SK-N-SH (cell line): ENCODE measurements around the gene NKAPL. TPM values are rescaled to one million over a fixed set of nuclear protein-coding genes. Genes with fewer than 3 reads are reported as not detected.

Experiments
- CTCF ChIA-PET: fragments of 300-600, 350-600 bp; formaldehyde crosslinking; extraction: SDS; loops from one replicate; lab custom pipeline; 2021; lab: Yijun Ruan, JAX
- POLR2A ChIA-PET: fragments of 350-600 bp; sonication (Branson Sonifier 250); formaldehyde crosslinking; extraction: SDS; loops from one replicate; lab custom pipeline; 2020; ENCODE audit warnings: antibody characterized with exemption, inconsistent platforms; lab: Yijun Ruan, JAX
- DNase-seq: peaks from one replicate; pipeline ENCODE4 v3.0.0; 2012
- H2AFZ ChIP-seq: fragments of 200-600 bp; sonication (generic); 2 replicates; pipeline ENCODE4 v1.8.1; 2016; ENCODE audit warnings: antibody characterized with exemption, mild to moderate bottlenecking, low read depth
- H3F3A ChIP-seq: fragments of 200-600 bp; sonication (generic); replicated peaks from 2 replicates; pipeline ENCODE3; 2016; ENCODE audit warnings: antibody characterized with exemption, mild to moderate bottlenecking; ENCODE audit not compliant: insufficient read depth
- H3K27ac ChIP-seq, 2 experiments: fragments of 200-500 bp in 1 of 2; fragments of 200-600 bp in 1 of 2; sonication (Bioruptor generic) in 1 of 2; sonication (generic), shearing (Covaris generic) in 1 of 2; 2 replicates each; pipeline versions ENCODE4 v1.5.1 to v1.6.1; 2014 to 2016; ENCODE audit warnings: low read depth in 2 of 2, inconsistent platforms in 1 of 2, low read length in 1 of 2, mild to moderate bottlenecking in 1 of 2, mixed read lengths in 1 of 2
- H3K27me3 ChIP-seq: fragments of 200-600 bp; sonication (generic), shearing (Covaris generic); 2 replicates; pipeline ENCODE4 v1.6.1; 2016; ENCODE audit warnings: mixed run types; ENCODE audit not compliant: insufficient read depth
- H3K36me3 ChIP-seq, 2 experiments: fragments of 200-500 bp in 1 of 2; fragments of 200-600 bp in 1 of 2; sonication (Bioruptor generic) in 1 of 2; sonication (generic) in 1 of 2; replicated peaks in 1 of 2; 2 replicates each; pipeline versions ENCODE3 to v1.5.1; 2014 to 2016; ENCODE audit warnings: low read length in 1 of 2, mild to moderate bottlenecking in 1 of 2; ENCODE audit not compliant: insufficient read depth in 2 of 2, control insufficient read depth in 1 of 2
- H3K4me1 ChIP-seq, 2 experiments: fragments of 200-500 bp in 1 of 2; fragments of 200-600 bp in 1 of 2; sonication (Bioruptor generic) in 1 of 2; sonication (generic), shearing (Covaris generic) in 1 of 2; 2 replicates each; pipeline versions ENCODE4 v1.5.1 to v1.6.1; 2014 to 2016; ENCODE audit warnings: low read depth in 1 of 2, low read length in 1 of 2, mixed run types in 1 of 2; ENCODE audit not compliant: insufficient read depth in 2 of 2, control insufficient read depth in 1 of 2
- H3K4me2 ChIP-seq: fragments of 200-600 bp; sonication (generic), shearing (Covaris generic); 2 replicates; pipeline ENCODE4 v1.6.1; 2017; ENCODE audit warnings: mixed run types
- H3K4me3 ChIP-seq, 2 experiments: fragments of 200-500 bp in 1 of 2; fragments of 200-600 bp in 1 of 2; sonication (Bioruptor generic) in 1 of 2; sonication (generic), shearing (Covaris generic) in 1 of 2; 2 replicates each; pipeline versions ENCODE4 v1.5.1 to v1.8.1; 2014 to 2016; ENCODE audit warnings: low read depth in 2 of 2, inconsistent platforms in 1 of 2, low read length in 1 of 2, mild to moderate bottlenecking in 1 of 2, mixed read lengths in 1 of 2, moderate library complexity in 1 of 2
- H3K79me2 ChIP-seq: fragments of 200-600 bp; sonication (generic); 2 replicates; pipeline ENCODE4 v1.8.1; 2017; ENCODE audit warnings: mild to moderate bottlenecking; ENCODE audit not compliant: insufficient read depth
- H3K9ac ChIP-seq: fragments of 200-600 bp; sonication (generic); 2 replicates; pipeline ENCODE4 v1.6.1; 2017; ENCODE audit warnings: mixed run types
- H3K9me2 ChIP-seq: fragments of 200-600 bp; sonication (generic); 2 replicates; pipeline ENCODE4 v1.6.1; 2017; ENCODE audit warnings: mixed run types
- H3K9me3 ChIP-seq: fragments of 200-600 bp; sonication (generic); 2 replicates; pipeline ENCODE4 v1.6.1; 2017; ENCODE audit warnings: mixed run types, mild to moderate bottlenecking, moderate library complexity
- H4K20me1 ChIP-seq: fragments of 200-600 bp; sonication (generic); 2 replicates; pipeline ENCODE4 v1.6.1; 2017; ENCODE audit warnings: mild to moderate bottlenecking, mixed run types; ENCODE audit not compliant: insufficient read depth
- CHD2 ChIP-seq: fragments of 150-350 bp; IDR thresholded peaks from 2 replicates; pipeline ENCODE4 v1.6.1; 2018; ENCODE audit warnings: low read length; ENCODE audit not compliant: partially characterized antibody
- EP300 ChIP-seq, 2 experiments: IDR thresholded peaks; 2 replicates each; pipeline versions ENCODE4 v1.4.0 to v1.6.1; 2012; ENCODE audit warnings: borderline replicate concordance in 1 of 2, low read depth in 1 of 2, low read length in 1 of 2
- FOSL2 ChIP-seq: IDR thresholded peaks from 2 replicates; pipeline ENCODE4 v1.4.0; 2012; ENCODE audit warnings: low read depth, mild to moderate bottlenecking, moderate library complexity, borderline replicate concordance
- FOXJ3 ChIP-seq: sonication (generic); formaldehyde crosslinking; IDR thresholded peaks from 2 replicates; pipeline ENCODE4 v1.5.1; 2020; ENCODE audit warnings: mild to moderate bottlenecking, missing genetic modification reagents
- FOXM1 ChIP-seq: IDR thresholded peaks from 2 replicates; pipeline ENCODE4 v1.4.0; 2012; ENCODE audit warnings: low read depth, mild to moderate bottlenecking
- GABPA ChIP-seq: IDR thresholded peaks from 2 replicates; pipeline ENCODE4 v1.4.0; 2012; ENCODE audit warnings: low read depth, mild to moderate bottlenecking
- JUND ChIP-seq: IDR thresholded peaks from 2 replicates; pipeline ENCODE4 v1.4.0; 2012
- MEF2A ChIP-seq: IDR thresholded peaks from 2 replicates; pipeline ENCODE4 v1.4.0; 2012; ENCODE audit warnings: low read depth, borderline replicate concordance
- NFIC ChIP-seq: IDR thresholded peaks from 2 replicates; pipeline ENCODE4 v1.4.0; 2012; ENCODE audit warnings: borderline replicate concordance
- NRF1 ChIP-seq: IDR thresholded peaks from 2 replicates; pipeline ENCODE4 v1.6.1; 2012; ENCODE audit warnings: low read depth, mild to moderate bottlenecking, low read length
- POLR2AphosphoS5 ChIP-seq: IDR thresholded peaks from 2 replicates; pipeline ENCODE4 v1.6.1; 2012; ENCODE audit warnings: low read depth, low read length
- RFX5 ChIP-seq: IDR thresholded peaks from 2 replicates; pipeline ENCODE4 v1.6.1; 2012; ENCODE audit warnings: mild to moderate bottlenecking, improper control_type of control experiment, low read length
- SMC3 ChIP-seq: IDR thresholded peaks from 2 replicates; pipeline ENCODE4 v1.6.1; 2012; ENCODE audit warnings: low read depth, low read length, improper control_type of control experiment
- TAF1 ChIP-seq: IDR thresholded peaks from 2 replicates; pipeline ENCODE4 v1.6.1; 2012; ENCODE audit warnings: low read depth, mild to moderate bottlenecking, low read length, moderate library complexity, borderline replicate concordance
- TCF12 ChIP-seq: IDR thresholded peaks from 2 replicates; pipeline ENCODE4 v1.4.0; 2012
- TEAD4 ChIP-seq: IDR thresholded peaks from 2 replicates; pipeline ENCODE4 v1.4.0; 2012; ENCODE audit warnings: mild to moderate bottlenecking, borderline replicate concordance; ENCODE audit not compliant: insufficient read depth
- WGBS: methylation state at CpG from one replicate; pipeline ENCODE4 v1.1.6; 2017; ENCODE audit warnings: low lambda C conversion rate; 5-methylcytosine and 5-hydroxymethylcytosine counted together
- polyA plus RNA-seq, 3 experiments: library from polyadenylated mRNA; depleted of rRNA; stranded (reverse); fragments of >200 nt; gene quantifications; 2 replicates each; pipeline ENCODE4 v1.2.3, GENCODE V29; 2012
- TF ChIP-seq, protein P1 (sequence below): fragments of 150-350 bp; IDR thresholded peaks from 2 replicates; pipeline ENCODE4 v1.6.1; 2017; ENCODE audit warnings: antibody characterized with exemption, low read length, low read depth, borderline replicate concordance
- TF ChIP-seq, protein P2 (sequence below): fragments of 150-350 bp; IDR thresholded peaks from 2 replicates; pipeline ENCODE4 v1.6.1; 2016; ENCODE audit warnings: mild to moderate bottlenecking, low read depth, low read length
- TF ChIP-seq, protein P3 (sequence below): fragments of 200-600 bp; sonication (generic); IDR thresholded peaks from 2 replicates; pipeline ENCODE4 v1.6.1; 2017; ENCODE audit warnings: antibody characterized with exemption, mild to moderate bottlenecking, moderate library complexity

The NKAPL gene
- polyA plus RNA-seq, 1 of the 3 experiments (the other 2 are of a cell fraction) = not detected

- Histone ChIP-seq H3K9ac (no peak overlapping the region), H3K79me2 (no peaks in the 10 kb centered on the region), H3F3A (no peaks in the 10 kb centered on the region), H3K9me2 (no peaks in the 10 kb centered on the region), H3K36me3 (peaks cover 45% of the 10 kb centered on the region in 2 experiments), H3K27me3 (no peaks in the 10 kb centered on the region), H3K27ac (no peak overlapping the region), H3K4me1 (no peaks in the 10 kb centered on the region), H4K20me1 (no peaks in the 10 kb centered on the region), H3K4me3 (no peak overlapping the region)
- CTCF ChIA-PET = interaction anchor here (1.4 kb wide), 1 partner anchor 16 kb away, joined by 3 read pairs; no protein-coding TSS in a partner anchor
- WGBS = 80% methylated on average over 3 of the region's 3 CpGs
- POLR2A ChIA-PET = no interaction called here
- TF ChIP-seq, protein P1, sequence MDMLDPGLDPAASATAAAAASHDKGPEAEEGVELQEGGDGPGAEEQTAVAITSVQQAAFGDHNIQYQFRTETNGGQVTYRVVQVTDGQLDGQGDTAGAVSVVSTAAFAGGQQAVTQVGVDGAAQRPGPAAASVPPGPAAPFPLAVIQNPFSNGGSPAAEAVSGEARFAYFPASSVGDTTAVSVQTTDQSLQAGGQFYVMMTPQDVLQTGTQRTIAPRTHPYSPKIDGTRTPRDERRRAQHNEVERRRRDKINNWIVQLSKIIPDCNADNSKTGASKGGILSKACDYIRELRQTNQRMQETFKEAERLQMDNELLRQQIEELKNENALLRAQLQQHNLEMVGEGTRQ = no peak
- TF ChIP-seq TEAD4 = no peak
- TF ChIP-seq, protein P2, sequence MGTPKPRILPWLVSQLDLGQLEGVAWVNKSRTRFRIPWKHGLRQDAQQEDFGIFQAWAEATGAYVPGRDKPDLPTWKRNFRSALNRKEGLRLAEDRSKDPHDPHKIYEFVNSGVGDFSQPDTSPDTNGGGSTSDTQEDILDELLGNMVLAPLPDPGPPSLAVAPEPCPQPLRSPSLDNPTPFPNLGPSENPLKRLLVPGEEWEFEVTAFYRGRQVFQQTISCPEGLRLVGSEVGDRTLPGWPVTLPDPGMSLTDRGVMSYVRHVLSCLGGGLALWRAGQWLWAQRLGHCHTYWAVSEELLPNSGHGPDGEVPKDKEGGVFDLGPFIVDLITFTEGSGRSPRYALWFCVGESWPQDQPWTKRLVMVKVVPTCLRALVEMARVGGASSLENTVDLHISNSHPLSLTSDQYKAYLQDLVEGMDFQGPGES = no peak
- TF ChIP-seq FOXM1 = no peak
- TF ChIP-seq GABPA = no peak
- no peak for TF ChIP-seq RFX5
- TF ChIP-seq SMC3 = no peak
- no peak for TF ChIP-seq TAF1
- TF ChIP-seq CHD2 = no peak
- TF ChIP-seq FOXJ3 (CRISPR knock-in tag) = no peak
- TF ChIP-seq, all 33 proteins: peak for 0
- Histone ChIP-seq H2AFZ (no peak overlapping the region), H3K4me2 (no peak overlapping the region), H3K9me3 (no peaks in the 10 kb centered on the region)
- no peak for DNase-seq
Measured at GRCh38 chr6:28235912-28236452, 23.1 kb upstream of the NKAPL start.

DNA sequence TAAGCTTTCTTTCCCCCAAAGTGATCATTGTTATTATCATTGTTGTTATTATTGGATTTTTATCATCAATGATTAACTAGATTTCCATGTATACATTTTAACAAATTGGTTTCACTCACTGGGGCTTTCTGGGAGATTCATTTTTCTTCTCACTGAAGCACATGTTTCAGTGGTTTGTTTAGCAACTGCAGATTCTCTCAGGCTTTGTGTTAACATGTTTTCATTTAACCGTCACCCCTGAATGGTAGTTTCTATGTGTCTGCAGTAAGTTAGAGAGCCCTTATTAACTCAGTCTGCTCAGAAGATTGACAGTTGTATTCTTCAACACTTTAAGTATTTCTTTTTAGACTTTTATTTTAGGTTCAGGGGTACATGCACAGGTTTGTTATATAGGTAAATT is 19.5 kb upstream of the NKAPL start:
- CTCF ChIA-PET = no interaction called here
- no peak for DNase-seq
- Histone ChIP-seq H3K4me2 (no peak overlapping the region), H3K36me3 (peaks cover 25 to 37% of the 10 kb centered on the region in 2 experiments), H3K9me3 (no peaks in the 10 kb centered on the region), H3K79me2 (no peaks in the 10 kb centered on the region), H3K27ac (no peak overlapping the region), H4K20me1 (no peaks in the 10 kb centered on the region), H3K9me2 (no peaks in the 10 kb centered on the region), H3K4me3 (no peak overlapping the region), H3K27me3 (no peaks in the 10 kb centered on the region), H3K9ac (no peak overlapping the region), H3F3A (peaks cover 7% of the 10 kb centered on the region), H3K4me1 (no peaks in the 10 kb centered on the region), H2AFZ (no peak overlapping the region)
- POLR2A ChIA-PET = no interaction called here
- TF ChIP-seq TCF12 (no peak), NRF1 (no peak), FOSL2 (no peak), MEF2A (no peak), GABPA (no peak), JUND (no peak), NFIC (no peak), FOXJ3 (CRISPR knock-in tag) (no peak), TEAD4 (no peak), POLR2AphosphoS5 (no peak), EP300 (IDR thresholded peaks at IDR 0.05; ENCODE audit: borderline replicate concordance in 1 of 2, low read depth in 1 of 2, low read length in 1 of 2) (no peak), SMC3 (no peak)
- TF ChIP-seq, protein P3, sequence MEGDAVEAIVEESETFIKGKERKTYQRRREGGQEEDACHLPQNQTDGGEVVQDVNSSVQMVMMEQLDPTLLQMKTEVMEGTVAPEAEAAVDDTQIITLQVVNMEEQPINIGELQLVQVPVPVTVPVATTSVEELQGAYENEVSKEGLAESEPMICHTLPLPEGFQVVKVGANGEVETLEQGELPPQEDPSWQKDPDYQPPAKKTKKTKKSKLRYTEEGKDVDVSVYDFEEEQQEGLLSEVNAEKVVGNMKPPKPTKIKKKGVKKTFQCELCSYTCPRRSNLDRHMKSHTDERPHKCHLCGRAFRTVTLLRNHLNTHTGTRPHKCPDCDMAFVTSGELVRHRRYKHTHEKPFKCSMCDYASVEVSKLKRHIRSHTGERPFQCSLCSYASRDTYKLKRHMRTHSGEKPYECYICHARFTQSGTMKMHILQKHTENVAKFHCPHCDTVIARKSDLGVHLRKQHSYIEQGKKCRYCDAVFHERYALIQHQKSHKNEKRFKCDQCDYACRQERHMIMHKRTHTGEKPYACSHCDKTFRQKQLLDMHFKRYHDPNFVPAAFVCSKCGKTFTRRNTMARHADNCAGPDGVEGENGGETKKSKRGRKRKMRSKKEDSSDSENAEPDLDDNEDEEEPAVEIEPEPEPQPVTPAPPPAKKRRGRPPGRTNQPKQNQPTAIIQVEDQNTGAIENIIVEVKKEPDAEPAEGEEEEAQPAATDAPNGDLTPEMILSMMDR = no peak
- TF ChIP-seq, protein P2 = no peak
- WGBS = 93% methylated on average over 1 of the region's 1 CpG
